GM21381 (cell line): Measurements from ENCODE around the gene CEP126.
"Not testable (repeated sequence)": the region's sequence is repeated elsewhere in the genome, so short reads cannot be mapped to it uniquely, and the experiment has no call there.

Experiments
- ATAC-seq: cut with Tn5 transposase; IDR thresholded peaks from one replicate; pipeline ENCODE4 v1.9.1; 2021; ENCODE audit warnings: mild to moderate bottlenecking, moderate library complexity; ENCODE audit not compliant: unreplicated experiment

CEP126 gene

GRCh38 chr11:101931692-101932091 lies 16.9 kb downstream of the CEP126 start:
- no peak for ATAC-seq

GRCh38 chr11:101940901-101941520 lies 26.2 kb downstream of the CEP126 start:
- no peak for ATAC-seq

GRCh38 chr11:101944923-101945322 lies 30.1 kb downstream of the CEP126 start:
- no peak for ATAC-seq

- ATAC-seq = no peak
These were observed 30.6 kb downstream of the CEP126 start for GRCh38 chr11:101945448-101945847.

- no peak for ATAC-seq
These were observed 34.9 kb downstream of the CEP126 start for GRCh38 chr11:101949680-101950220.

GRCh38 chr11:101955278-101955677 lies 40.5 kb downstream of the CEP126 start:
- no peak for ATAC-seq

GRCh38 chr11:101955701-101956100 lies 40.9 kb downstream of the CEP126 start:
- no peak for ATAC-seq

GRCh38 chr11:101960231-101960630 lies 45.4 kb downstream of the CEP126 start:
- no peak for ATAC-seq

- not testable (repeated sequence) for ATAC-seq
These were observed 49.4 kb downstream of the CEP126 start for GRCh38 chr11:101964200-101964599.

GRCh38 chr11:101974255-101974654 lies 59.4 kb downstream of the CEP126 start:
- no peak for ATAC-seq

- ATAC-seq = no peak
These were observed 60.0 kb downstream of the CEP126 start for GRCh38 chr11:101974771-101975170.

- no peak for ATAC-seq
These were observed 60.9 kb downstream of the CEP126 start for GRCh38 chr11:101975734-101976133.

- no peak for ATAC-seq
These were observed 72.6 kb downstream of the CEP126 start for GRCh38 chr11:101987370-101987769.

GRCh38 chr11:101993172-101993571 lies 78.4 kb downstream of the CEP126 start:
- ATAC-seq = no peak

- not testable (repeated sequence) for ATAC-seq
These were observed 79.3 kb downstream of the CEP126 start for GRCh38 chr11:101994052-101994469.

GRCh38 chr11:101996111-101996510 lies 81.3 kb downstream of the CEP126 start:
- no peak for ATAC-seq

GRCh38 chr11:102001657-102002338 lies 87.0 kb downstream of the CEP126 start:
- ATAC-seq = no peak

- no peak for ATAC-seq
These were observed 89.4 kb downstream of the CEP126 start for GRCh38 chr11:102004220-102004619.

GRCh38 chr11:102005306-102005705 lies 90.5 kb downstream of the CEP126 start:
- no peak for ATAC-seq

- ATAC-seq = no peak
These were observed 92.2 kb downstream of the CEP126 start for GRCh38 chr11:102006835-102007566.

- peak; percentile 60 for ATAC-seq
These were observed 93.0 kb downstream of the CEP126 start for GRCh38 chr11:102007567-102008437.
